ENCODE measurements around the gene KLK13. TPM values are rescaled to one million over a fixed set of nuclear protein-coding genes. Genes with fewer than 3 reads are reported as not detected.

The KLK13 gene
- total and polyA plus RNA-seq, 2 of the 13 experiments (the other 11 are each of a cell fraction or from before 2014, with no cell fraction given) = 0.09 TPM; not detected in 1

DNA sequence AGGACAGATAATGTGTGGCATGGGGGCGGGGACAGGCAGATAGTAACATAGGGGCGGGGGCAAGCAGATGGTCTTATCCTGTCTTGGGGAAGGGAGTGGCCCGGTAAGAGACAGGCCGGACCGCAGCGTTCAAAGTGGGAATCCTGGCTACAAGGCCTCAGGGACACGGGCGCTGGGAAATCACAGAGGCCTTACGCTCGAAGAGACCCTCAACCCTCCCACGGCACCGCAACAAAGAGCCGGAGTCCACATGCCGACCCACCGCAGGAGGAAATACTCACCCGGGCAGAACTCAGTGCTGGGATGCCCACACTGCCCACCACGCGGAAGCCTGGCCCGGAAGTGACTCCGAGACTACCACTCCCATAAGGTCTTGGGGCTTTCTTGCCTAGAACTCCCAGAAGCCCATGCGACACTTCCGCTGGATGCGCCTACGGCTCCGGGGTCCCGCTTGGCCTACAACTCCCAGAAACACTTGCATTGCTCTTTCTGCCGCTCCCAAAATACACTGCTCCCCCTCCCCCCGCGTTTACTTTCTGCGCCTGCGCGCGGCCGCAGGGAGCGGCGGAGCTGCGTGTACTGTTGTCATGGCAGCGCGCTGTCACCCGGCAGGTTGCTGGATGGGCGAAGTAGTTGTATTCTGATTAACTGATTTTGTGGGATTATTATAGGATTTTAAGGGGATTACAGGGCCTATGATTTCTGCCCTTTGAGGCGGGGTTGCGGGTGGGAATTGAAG is 43.3 kb upstream of the KLK13 start, which contains the start of gene CTU1 (continued):
- TF ChIP-seq MAFG (CRISPR knock-in tag; IDR thresholded peaks at IDR 0.05) (no peak), SMAD9 (CRISPR knock-in tag; IDR thresholded peaks at IDR 0.05) (no peak), NR2F6 (IDR thresholded peaks at IDR 0.05) (no peak), NR2F6 (CRISPR knock-in tag; IDR thresholded peaks at IDR 0.05) (no peak), CREB3 (CRISPR knock-in tag; IDR thresholded peaks at IDR 0.05) (0 out of 2 replicates have a peak, but pooled peaks have one; percentile 75), ATM (IDR thresholded peaks at IDR 0.05; ENCODE audit: borderline replicate concordance) (no peak), HNRNPK (IDR thresholded peaks at IDR 0.05; ENCODE audit: low read depth, low read length, poor library complexity, severe bottlenecking) (no peak), PITX1 (CRISPR knock-in tag; IDR thresholded peaks at IDR 0.05) (no peak), ZNF101 (CRISPR knock-in tag; IDR thresholded peaks at IDR 0.05; ENCODE audit: borderline replicate concordance, low read depth) (no peak), HMGXB3 (CRISPR knock-in tag; IDR thresholded peaks at IDR 0.05; ENCODE audit: borderline replicate concordance) (peak; percentile 54; the same call in 1 of the 2 replicates), ZNF549 (CRISPR knock-in tag; IDR thresholded peaks at IDR 0.05) (no peak), SALL2 (CRISPR knock-in tag; IDR thresholded peaks at IDR 0.05) (0 out of 2 replicates have a peak, but pooled peaks have one; percentile 71), MEF2D (CRISPR knock-in tag; IDR thresholded peaks at IDR 0.05) (peak; percentile 35; the same call in 1 of the 2 replicates), MLXIP (CRISPR knock-in tag; IDR thresholded peaks at IDR 0.05; ENCODE audit: borderline replicate concordance) (no peak), SOX13 (IDR thresholded peaks at IDR 0.05) (no peak), SOX13 (CRISPR knock-in tag; conservative IDR thresholded peaks at IDR 0.05 in 1 of 2, IDR thresholded peaks at IDR 0.05 in 1 of 2) (0 out of 4 replicates have a peak, but pooled peaks of 1 of the 2 experiments have one; percentile 41), NFRKB (IDR thresholded peaks at IDR 0.05) (no peak), CC2D1A (CRISPR knock-in tag; IDR thresholded peaks at IDR 0.05) (no peak), SAFB2 (CRISPR knock-in tag; IDR thresholded peaks at IDR 0.05; ENCODE audit: borderline replicate concordance, low read depth) (no peak), JARID2 (CRISPR knock-in tag; IDR thresholded peaks at IDR 0.05; ENCODE audit: insufficient replicate concordance) (no peak)
- TF ChIP-seq, protein P1, sequence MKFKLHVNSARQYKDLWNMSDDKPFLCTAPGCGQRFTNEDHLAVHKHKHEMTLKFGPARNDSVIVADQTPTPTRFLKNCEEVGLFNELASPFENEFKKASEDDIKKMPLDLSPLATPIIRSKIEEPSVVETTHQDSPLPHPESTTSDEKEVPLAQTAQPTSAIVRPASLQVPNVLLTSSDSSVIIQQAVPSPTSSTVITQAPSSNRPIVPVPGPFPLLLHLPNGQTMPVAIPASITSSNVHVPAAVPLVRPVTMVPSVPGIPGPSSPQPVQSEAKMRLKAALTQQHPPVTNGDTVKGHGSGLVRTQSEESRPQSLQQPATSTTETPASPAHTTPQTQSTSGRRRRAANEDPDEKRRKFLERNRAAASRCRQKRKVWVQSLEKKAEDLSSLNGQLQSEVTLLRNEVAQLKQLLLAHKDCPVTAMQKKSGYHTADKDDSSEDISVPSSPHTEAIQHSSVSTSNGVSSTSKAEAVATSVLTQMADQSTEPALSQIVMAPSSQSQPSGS (CRISPR knock-in tag; IDR thresholded peaks at IDR 0.05) = peak; percentile 76
